ENCODE results near the gene IRX6. TPM values are rescaled to one million over a fixed set of nuclear protein-coding genes. Genes with fewer than 3 reads are reported as not detected.

The IRX6 gene
- polyA plus RNA-seq, 10 donors, result 0.13 to 2.2 (median 0.36) TPM

DNA sequence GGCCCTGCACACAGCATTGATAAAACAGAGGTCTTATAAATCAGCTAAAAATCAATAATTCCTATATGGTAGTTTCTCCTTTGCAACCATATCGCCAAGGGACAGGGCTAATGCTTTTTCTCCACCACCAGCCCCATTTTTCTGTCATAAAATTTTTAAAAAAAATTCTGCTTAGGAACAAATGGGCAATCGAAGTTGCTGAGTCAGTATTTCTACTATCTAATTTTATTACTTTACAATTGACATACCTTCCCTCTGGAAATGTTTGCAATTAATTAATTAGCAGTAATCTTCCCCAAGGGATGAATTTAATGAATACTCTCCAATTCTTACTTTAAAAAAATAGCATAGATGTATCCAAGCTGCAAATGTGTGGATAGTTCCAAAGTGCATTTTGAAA, 1.7 kb upstream of the IRX6 start:
- no peak for DNase-seq

- peak in 2 of 3 donors; percentile 8 to 53 for DNase-seq
These were observed 479 bp downstream of the IRX6 start for GRCh38 chr16:55324285-55325079.

- peak in 1 of 3 donors; percentile 33 for DNase-seq
These were observed 1.1 kb downstream of the IRX6 start for GRCh38 chr16:55325080-55325447.

- DNase-seq, result no peak
These were observed 1.6 kb downstream of the IRX6 start for GRCh38 chr16:55325458-55326109.

GRCh38 chr16:55326261-55327092, 2.5 kb downstream of the IRX6 start:
- no peak for DNase-seq

DNA sequence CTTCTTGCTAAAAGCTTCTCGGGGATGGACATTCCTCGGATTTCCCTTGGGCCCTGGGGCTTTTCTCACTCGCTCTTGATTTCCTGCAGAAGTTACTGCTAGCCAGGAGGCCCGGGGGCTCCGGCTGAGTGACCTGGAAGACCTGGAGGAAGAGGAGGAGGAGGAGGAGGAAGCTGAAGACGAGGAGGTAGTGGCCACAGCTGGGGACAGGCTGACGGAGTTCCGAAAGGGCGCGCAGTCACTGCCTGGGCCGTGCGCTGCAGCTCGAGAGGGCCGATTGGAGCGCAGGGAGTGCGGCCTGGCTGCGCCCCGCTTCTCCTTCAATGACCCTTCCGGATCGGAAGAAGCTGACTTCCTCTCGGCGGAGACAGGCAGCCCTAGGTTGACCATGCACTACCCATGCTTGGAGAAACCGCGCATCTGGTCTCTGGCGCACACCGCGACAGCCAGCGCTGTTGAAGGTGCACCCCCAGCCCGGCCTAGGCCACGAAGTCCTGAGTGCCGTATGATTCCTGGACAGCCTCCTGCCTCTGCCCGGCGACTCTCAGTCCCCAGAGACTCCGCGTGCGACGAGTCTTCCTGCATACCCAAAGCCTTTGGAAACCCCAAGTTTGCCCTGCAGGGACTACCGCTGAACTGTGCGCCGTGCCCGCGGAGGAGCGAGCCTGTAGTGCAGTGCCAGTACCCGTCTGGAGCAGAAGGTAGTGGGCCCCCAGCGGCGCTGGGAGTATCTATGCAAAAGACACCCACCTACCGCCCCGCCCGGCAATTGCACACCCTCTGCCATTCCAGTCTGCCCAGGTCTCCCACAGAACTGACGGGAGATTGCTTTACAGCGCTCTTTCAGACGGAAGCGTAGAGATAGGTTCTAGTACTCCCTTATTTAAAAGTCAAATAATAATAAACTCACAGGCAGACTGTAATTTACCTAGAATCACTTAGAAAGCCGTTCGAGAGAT, 4.9 kb downstream of the IRX6 start:
- no peak for DNase-seq

- DNase-seq, result no peak
These were observed 5.9 kb downstream of the IRX6 start for GRCh38 chr16:55329791-55330428.

- DNase-seq, result peak in 1 of 3 donors; percentile 24
These were observed 7.0 kb downstream of the IRX6 start for GRCh38 chr16:55330781-55331647.

GRCh38 chr16:55331648-55332185, 7.7 kb downstream of the IRX6 start:
- no peak for DNase-seq

DNA sequence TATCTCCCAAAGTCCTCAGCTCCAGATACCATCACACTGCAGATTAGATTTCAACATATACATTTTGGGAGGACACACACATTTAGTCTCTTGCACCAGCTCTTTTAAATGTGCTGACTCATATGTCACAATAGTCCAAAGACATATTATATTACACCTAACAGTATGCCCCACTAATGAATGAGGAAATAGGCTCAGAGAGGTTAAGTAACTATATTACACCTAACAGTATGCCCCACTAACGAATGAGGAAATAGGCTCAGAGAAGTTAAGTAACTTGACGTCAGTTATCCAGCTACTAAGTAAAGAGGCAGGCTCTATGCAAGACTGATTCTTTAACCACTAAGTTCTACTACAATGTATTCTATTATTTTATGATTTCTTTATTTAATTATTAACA, 9.7 kb downstream of the IRX6 start:
- no peak for DNase-seq

DNA sequence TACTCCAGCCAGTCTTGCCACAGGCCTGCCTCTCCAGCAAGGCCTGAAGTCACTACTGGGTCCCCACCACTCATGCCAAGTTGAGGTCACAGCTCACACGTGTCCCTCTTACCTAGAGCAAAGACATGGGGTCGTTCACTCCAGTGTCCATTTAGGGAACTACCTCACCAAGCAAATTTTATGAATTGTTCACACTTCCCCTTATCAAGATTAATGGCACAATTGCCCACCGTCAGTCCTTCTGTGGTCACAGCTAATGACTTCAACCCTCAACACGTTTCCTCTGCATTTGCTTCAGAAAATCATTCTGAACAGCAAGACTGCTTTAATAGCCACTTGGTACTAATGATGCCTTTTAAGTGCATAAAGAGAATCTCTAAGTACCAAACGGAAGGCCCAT, 14.6 kb downstream of the IRX6 start:
- no peak for DNase-seq

DNA sequence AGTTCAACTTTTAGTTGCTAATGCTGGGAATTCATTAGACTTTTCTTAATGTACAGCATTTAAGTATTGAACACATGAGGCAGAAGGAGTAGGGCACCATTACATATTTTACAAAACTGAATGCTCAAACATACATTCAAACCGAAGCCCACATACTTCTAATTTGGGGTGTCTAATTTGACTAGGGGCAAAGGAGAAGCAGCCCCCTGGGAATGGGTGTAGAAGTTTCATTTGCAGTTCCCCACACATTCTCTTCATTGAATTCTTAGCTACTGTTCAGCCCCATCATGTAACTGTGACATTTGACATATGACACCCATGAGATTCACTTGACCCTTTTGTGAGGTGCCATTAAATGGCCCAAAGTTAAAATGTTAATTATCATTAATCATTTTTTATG, 16.4 kb downstream of the IRX6 start:
- no peak for DNase-seq

GRCh38 chr16:55341681-55342080, 17.7 kb downstream of the IRX6 start:
- no peak for DNase-seq

DNA sequence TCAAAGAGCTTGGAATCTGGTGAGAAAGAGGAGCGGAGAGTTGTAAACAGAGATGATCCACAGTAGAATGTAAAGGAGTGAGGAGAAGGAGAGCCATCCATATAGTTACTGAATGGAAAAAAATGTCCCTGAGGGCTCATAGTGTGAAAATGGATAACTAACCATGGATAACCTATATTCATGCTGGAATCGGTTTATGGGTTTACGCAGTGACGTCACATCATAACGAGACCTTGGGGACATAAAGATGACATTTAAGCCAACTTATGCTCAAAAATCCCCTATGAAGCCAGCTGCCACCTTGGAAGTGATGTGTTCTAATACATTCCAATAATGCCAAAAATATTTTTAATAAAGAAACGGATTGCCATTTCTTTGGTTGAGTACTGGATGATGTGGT, 22.5 kb downstream of the IRX6 start:
- DNase-seq, result no peak

- DNase-seq, result no peak
These were observed 25.9 kb downstream of the IRX6 start for GRCh38 chr16:55349867-55350266.

GRCh38 chr16:55350984-55351383, 27.0 kb downstream of the IRX6 start:
- no peak for DNase-seq

DNA sequence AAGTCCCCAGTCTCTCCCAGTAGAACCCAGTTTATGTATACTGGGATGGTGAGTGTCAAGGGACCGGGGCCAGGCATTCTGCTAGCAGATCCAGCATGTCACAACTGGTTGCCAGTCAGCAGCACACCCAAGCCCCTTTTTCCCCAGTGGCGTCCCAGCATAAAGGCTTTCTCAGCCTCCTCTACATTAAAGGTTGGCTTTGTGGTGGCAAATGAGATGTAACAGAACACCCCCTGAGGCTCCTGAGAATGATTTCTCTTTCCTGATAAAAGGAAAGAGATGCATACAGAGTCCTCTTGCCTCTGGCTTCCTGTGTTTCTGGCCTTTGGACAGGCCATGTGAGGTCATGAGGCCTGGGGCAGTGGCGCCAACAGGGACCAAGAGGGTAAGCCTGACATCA, 27.9 kb downstream of the IRX6 start:
- no peak for DNase-seq

DNA sequence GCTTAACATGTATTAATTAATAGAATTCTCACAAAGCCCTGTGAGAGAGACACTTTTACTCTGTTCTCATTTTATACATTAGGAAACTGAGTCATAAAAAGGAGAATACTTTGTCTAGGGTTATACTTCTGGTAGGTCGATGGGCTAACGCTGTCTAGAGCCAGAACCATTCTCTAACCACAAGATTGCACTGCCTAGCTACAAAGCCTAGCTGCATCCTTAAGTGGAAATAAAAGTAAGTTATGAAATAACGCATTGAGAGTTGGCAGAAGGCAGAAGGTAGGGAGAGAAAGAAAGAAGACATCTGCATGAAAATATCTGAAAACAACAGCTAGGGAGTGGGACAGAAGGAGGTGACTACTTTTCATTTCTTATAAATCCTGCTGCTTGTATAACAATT, 33.2 kb downstream of the IRX6 start:
- DNase-seq, result no peak

GRCh38 chr16:55359946-55360345, 35.9 kb downstream of the IRX6 start:
- DNase-seq, result no peak

- no peak for DNase-seq
These were observed 40.8 kb downstream of the IRX6 start for GRCh38 chr16:55364811-55365210.
